IMR-90 (cell line): ENCODE data around the gene KCNQ1. TPM values are rescaled to one million over a fixed set of nuclear protein-coding genes. Genes with fewer than 3 reads are reported as not detected.

Experiments used
- ATAC-seq: fragments of 200-7000 bp; cut with Tn5 transposase; 2 replicates; pipeline ENCODE4 v1.9.1; 2020; ENCODE audit warnings: low read depth, mild to moderate bottlenecking, moderate library complexity
- BruUV-seq: library from RNA; stranded (reverse); fragments of 400-500 nt; replicated peaks from 2 replicates; lab custom pipeline; 2021; lab: Mats Ljungman, UMichigan
- CTCF ChIA-PET: fragments of 300-600 bp; formaldehyde crosslinking; extraction: SDS; loops from one replicate; lab custom pipeline; 2021; ENCODE audit warnings: antibody characterized with exemption; lab: Yijun Ruan, JAX
- POLR2A ChIA-PET: fragments of 300-600 bp; sonication (Branson Sonifier 250); formaldehyde crosslinking; loops from one replicate; lab custom pipeline; 2022; ENCODE audit warnings: antibody characterized with exemption; ENCODE audit not compliant: unreplicated experiment; lab: Charles Lee
- DNase-seq: peaks from one replicate; pipeline ENCODE4 v3.0.0; 2013
- H2AFZ ChIP-seq: replicated peaks from 2 replicates; pipeline ENCODE3; 2013; ENCODE audit warnings: low read length, mild to moderate bottlenecking; ENCODE audit not compliant: poor library complexity
- H2AK5ac ChIP-seq: 2 replicates; pipeline ENCODE4 v1.6.1; 2013; ENCODE audit warnings: low read depth, low read length, inconsistent platforms
- H2AK9ac ChIP-seq: replicated peaks from 2 replicates; pipeline ENCODE3; 2013; ENCODE audit warnings: mild to moderate bottlenecking, low read depth, low read length, moderate library complexity; ENCODE audit not compliant: poor library complexity
- H2BK120ac ChIP-seq: 2 replicates; pipeline ENCODE4 v1.6.1; 2013; ENCODE audit warnings: low read depth, low read length, inconsistent platforms
- H2BK15ac ChIP-seq: 3 replicates; pipeline ENCODE4 v1.6.1; 2013; ENCODE audit warnings: low read depth, low read length, inconsistent platforms
- H2BK20ac ChIP-seq: 2 replicates; pipeline ENCODE4 v1.6.1; 2013; ENCODE audit warnings: low read depth, mild to moderate bottlenecking, inconsistent platforms, low read length, moderate library complexity
- H2BK5ac ChIP-seq: 2 replicates; pipeline ENCODE4 v1.6.1; 2013; ENCODE audit warnings: mild to moderate bottlenecking, low read depth, low read length, inconsistent platforms; ENCODE audit not compliant: poor library complexity, severe bottlenecking
- H3K14ac ChIP-seq: replicated peaks from 2 replicates; pipeline ENCODE4 v1.6.1; 2013; ENCODE audit warnings: low read depth, low read length, inconsistent platforms
- H3K18ac ChIP-seq: 2 replicates; pipeline ENCODE4 v1.6.1; 2013; ENCODE audit warnings: low read depth, low read length, control low read depth
- H3K23ac ChIP-seq: 2 replicates; pipeline ENCODE4 v1.6.1; 2013; ENCODE audit warnings: low read depth, low read length, inconsistent platforms
- H3K27ac ChIP-seq: 2 replicates; pipeline ENCODE4 v1.5.1; 2013; ENCODE audit warnings: mild to moderate bottlenecking, control low read depth, low read length; ENCODE audit not compliant: insufficient read depth
- H3K27me3 ChIP-seq: 2 replicates; pipeline ENCODE4 v1.6.1; 2013; ENCODE audit warnings: low read length; ENCODE audit not compliant: control insufficient read depth, insufficient read depth
- H3K36me3 ChIP-seq: 2 replicates; pipeline ENCODE4 v1.6.1; 2013; ENCODE audit warnings: low read length, mixed read lengths; ENCODE audit not compliant: control insufficient read depth, insufficient read depth
- H3K4ac ChIP-seq: 2 replicates; pipeline ENCODE4 v1.6.1; 2013; ENCODE audit warnings: low read depth, low read length, inconsistent platforms
- H3K4me1 ChIP-seq: 2 replicates; pipeline ENCODE4 v1.6.1; 2013; ENCODE audit warnings: low read length, mixed read lengths; ENCODE audit not compliant: control insufficient read depth, insufficient read depth
- H3K4me2 ChIP-seq: 2 replicates; pipeline ENCODE4 v1.6.1; 2013; ENCODE audit warnings: low read depth, mild to moderate bottlenecking, control low read depth, low read length, moderate library complexity
- H3K4me3 ChIP-seq: 2 replicates; pipeline ENCODE4 v1.5.1; 2013; ENCODE audit warnings: low read depth, mild to moderate bottlenecking, control low read depth, low read length, moderate library complexity; ENCODE audit not compliant: insufficient read depth
- H3K56ac ChIP-seq: 2 replicates; pipeline ENCODE4 v1.6.1; 2013; ENCODE audit warnings: low read length, inconsistent platforms; ENCODE audit not compliant: insufficient read depth; ENCODE audit errors: extremely low read depth
- H3K79me1 ChIP-seq, 2 experiments: 2 replicates each; pipeline ENCODE4 v1.6.1; 2013; ENCODE audit warnings: low read length in 2 of 2, inconsistent platforms in 1 of 2, low read depth in 1 of 2
- H3K9ac ChIP-seq: 2 replicates; pipeline ENCODE4 v1.6.1; 2013; ENCODE audit warnings: low read depth, low read length, control low read depth
- H3K9me1 ChIP-seq: 2 replicates; pipeline ENCODE4 v1.6.1; 2013; ENCODE audit warnings: low read length, inconsistent platforms; ENCODE audit not compliant: insufficient read depth
- H3K9me3 ChIP-seq: 2 replicates; pipeline ENCODE4 v1.6.1; 2013; ENCODE audit warnings: low read length; ENCODE audit not compliant: control insufficient read depth, insufficient read depth
- H4K20me1 ChIP-seq: 2 replicates; pipeline ENCODE4 v1.6.1; 2013; ENCODE audit warnings: low read length, inconsistent platforms; ENCODE audit not compliant: insufficient read depth
- H4K5ac ChIP-seq: 2 replicates; pipeline ENCODE4 v1.6.1; 2013; ENCODE audit warnings: mild to moderate bottlenecking, low read depth, low read length, control low read depth
- H4K8ac ChIP-seq, 2 experiments: 2 replicates each; pipeline ENCODE4 v1.6.1; 2013; ENCODE audit warnings: low read depth in 2 of 2, low read length in 2 of 2, control low read depth in 1 of 2, inconsistent platforms in 1 of 2
- H4K91ac ChIP-seq: 2 replicates; pipeline ENCODE4 v1.6.1; 2013; ENCODE audit warnings: low read depth, low read length, inconsistent platforms; ENCODE audit not compliant: insufficient read depth
- MAFK ChIP-seq: IDR thresholded peaks from 2 replicates; pipeline ENCODE4 v1.6.1; 2012; ENCODE audit warnings: low read depth, low read length, improper control_type of control experiment
- MXI1 ChIP-seq: IDR thresholded peaks from 2 replicates; pipeline ENCODE4 v1.6.1; 2012; ENCODE audit warnings: low read depth, mild to moderate bottlenecking, low read length, moderate library complexity, borderline replicate concordance
- RCOR1 ChIP-seq: IDR thresholded peaks from 2 replicates; pipeline ENCODE4 v1.6.1; 2012; ENCODE audit warnings: mild to moderate bottlenecking, low read length, improper control_type of control experiment; ENCODE audit not compliant: insufficient replicate concordance
- WGBS, 2 experiments: methylation state at CpG; one replicate each; pipeline versions ENCODE4 v1.1.5 to v1.1.7; 2013; ENCODE audit warnings: missing lambda C conversion rate in 2 of 2; ENCODE audit not compliant: insufficient read length in 1 of 2; ENCODE audit errors: extremely low coverage in 2 of 2; 5-methylcytosine and 5-hydroxymethylcytosine counted together
- dilution Hi-C: fragments of 300-500 bp; cut with HindIII; formaldehyde crosslinking; loops from one replicate; pipeline ENCODE4 v1.14.3; 2018; ENCODE audit warnings: low sequenced_read_pairs; ENCODE audit not compliant: unreplicated experiment
- in situ Hi-C: fragments of 300-500 bp; cut with MboI; formaldehyde crosslinking; loops from 3 replicates; pipeline ENCODE4 v1.14.3; 2019; ENCODE audit warnings: low sequenced_read_pairs, inconsistent platforms, mixed read lengths
- intact Hi-C: fragments of 100-400 bp; cut with micrococcal nuclease; formaldehyde crosslinking; loops from 2 replicates; pipeline ENCODE4 v1.10.0; 2022
- polyA plus RNA-seq, 3 experiments: library from polyadenylated mRNA; depleted of rRNA; stranded (reverse); fragments of >200 nt; gene quantifications; 2 replicates each; pipeline ENCODE4 v1.2.3, GENCODE V29; 2012; ENCODE audit warnings: low replicate concordance in 1 of 3
- total RNA-seq: library from RNA; depleted of rRNA; stranded (reverse); fragments of >200 nt; gene quantifications from 2 replicates; pipeline ENCODE4 v1.2.3, GENCODE V29; 2012

Gene KCNQ1
- total and polyA plus RNA-seq, 2 of the 4 experiments (the other 2 are of a cell fraction) = 0.07 TPM; not detected in 1

DNA sequence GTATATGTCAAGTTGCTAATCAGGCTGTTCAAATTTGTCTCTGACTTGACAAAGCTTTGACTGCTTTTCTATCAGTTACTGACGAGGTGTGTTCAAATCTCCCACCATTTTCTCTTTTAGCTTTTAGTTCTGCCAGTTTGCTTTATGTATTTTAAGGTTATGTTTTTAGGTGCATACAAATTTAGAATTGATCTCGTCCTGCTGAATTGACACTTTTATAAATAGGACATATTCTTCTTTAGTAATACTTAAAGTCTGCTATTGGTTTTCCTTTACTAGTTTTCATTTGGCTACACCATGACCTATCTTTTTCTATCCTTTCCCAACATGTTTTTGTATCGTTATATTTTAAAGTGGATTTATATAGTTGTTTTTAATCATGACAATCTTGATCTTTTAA, 320.7 kb downstream of the KCNQ1 start:
- no CpG with 5 or more reads among the region's 3 CpGs for WGBS, 2 experiments
- H3K4me1 ChIP-seq = peaks cover 9% of the 10 kb centered on the region
- no peak overlapping the region for H4K5ac ChIP-seq
- no peak overlapping the region for H3K4me2 ChIP-seq
- dilution Hi-C loops = no loop called here
- POLR2A ChIA-PET = no interaction called here
- no peak overlapping the region for H3K27ac ChIP-seq
- no peak overlapping the region for H3K4me3 ChIP-seq
- peaks cover 13% of the 10 kb centered on the region; the same call in 1 of the 2 replicates for H3K9me1 ChIP-seq
- H2AFZ ChIP-seq = no peak overlapping the region
- H3K4ac ChIP-seq = no peak overlapping the region
- no peak overlapping the region for H3K18ac ChIP-seq
- no peak overlapping the region for H2AK9ac ChIP-seq
- H4K20me1 ChIP-seq = no peaks in the 10 kb centered on the region
- no peak overlapping the region for H2BK15ac ChIP-seq
- H3K23ac ChIP-seq = no peak overlapping the region
- H3K56ac ChIP-seq = no peak overlapping the region
- H2BK20ac ChIP-seq = no peak overlapping the region
- CTCF ChIA-PET = no interaction called here
- TF ChIP-seq MAFK (peak; percentile 29; the same call in 1 of the 2 replicates), MXI1 (no peak), RCOR1 (no peak)
- no TSS peak for BruUV-seq
- DNase-seq = no peak
- H2AK5ac ChIP-seq = no peak overlapping the region
- H2BK120ac ChIP-seq = no peak overlapping the region
- H3K79me1 ChIP-seq = no peaks in the 10 kb centered on the region
- no peaks in the 10 kb centered on the region for H3K36me3 ChIP-seq
- in situ Hi-C loops = no loop called here
- H4K8ac ChIP-seq = no peak overlapping the region
- H3K9me3 ChIP-seq = 0 out of 2 replicates have a peak, but pooled peaks cover 2% of the 10 kb centered on the region
- no peak overlapping the region for H3K9ac ChIP-seq
- ATAC-seq = no peak
- H3K27me3 ChIP-seq = no peaks in the 10 kb centered on the region; the same call in 1 of the 2 replicates
- no peak overlapping the region for H2BK5ac ChIP-seq
- no peak overlapping the region for H4K91ac ChIP-seq
- intact Hi-C loops = no loop called here
- no peak overlapping the region for H3K14ac ChIP-seq
